HepG2 (cell line): ENCODE measurements around the gene VENTX. TPM values are rescaled to one million over a fixed set of nuclear protein-coding genes. Genes with fewer than 3 reads are reported as not detected.

Source experiments
- ATAC-seq: fragments of 200-7000 bp; cut with Tn5 transposase; 3 replicates; pipeline ENCODE4 v1.9.1; 2020; ENCODE audit warnings: mild to moderate bottlenecking, moderate library complexity
- BruUV-seq: library from RNA; stranded (reverse); fragments of 400-500 nt; replicated peaks from 2 replicates; lab custom pipeline; 2021; lab: Mats Ljungman, UMichigan
- CTCF ChIA-PET: fragments of 300-600 bp; formaldehyde crosslinking; extraction: SDS; loops from one replicate; lab custom pipeline; 2021; ENCODE audit warnings: low total read pairs, inconsistent platforms, low intra/inter-chr PET ratio; lab: Yijun Ruan, JAX
- POLR2A ChIA-PET: fragments of 350-600 bp; sonication (Branson Sonifier 250); formaldehyde crosslinking; loops from one replicate; lab custom pipeline; 2020; ENCODE audit warnings: antibody characterized with exemption, inconsistent platforms; lab: Yijun Ruan, JAX
- DNase-seq: peaks from one replicate; pipeline ENCODE4 v3.0.0-alpha.2; 2015; ENCODE audit warnings: low spot score
- FAIRE-seq: peaks from 3 replicates; lab custom pipeline; 2011; peaks lifted over from hg19 to GRCh38; lab: Jason Lieb, UNC
- H2AFZ ChIP-seq: one replicate; pipeline ENCODE4 v1.6.1; 2011; ENCODE audit warnings: low read length, inconsistent platforms
- H3K27ac ChIP-seq: fragments of 300-600 bp; 3 replicates; pipeline ENCODE4 v1.8.0; 2011; ENCODE audit warnings: mixed run types, mild to moderate bottlenecking, mixed read lengths, low read length, inconsistent platforms; ENCODE audit not compliant: insufficient read depth; ENCODE audit errors: extremely low read length
- H3K27me3 ChIP-seq, 2 experiments: fragments of 200-600 bp in 1 of 2; 2 replicates in 1 of 2; 3 replicates in 1 of 2; pipeline versions ENCODE4 v1.6.0 to v1.8.0; 2011; ENCODE audit warnings: low read length in 2 of 2, mild to moderate bottlenecking in 2 of 2, moderate library complexity in 2 of 2, inconsistent platforms in 1 of 2; ENCODE audit not compliant: insufficient read depth in 2 of 2, control insufficient read depth in 1 of 2
- H3K36me3 ChIP-seq, 2 experiments: fragments of 200-600 bp in 1 of 2; replicated peaks in 1 of 2; 2 replicates in 1 of 2; 3 replicates in 1 of 2; pipeline versions ENCODE4 v1.5.1 to v1.8.0; 2011; ENCODE audit warnings: low read length in 2 of 2, inconsistent platforms in 1 of 2; ENCODE audit not compliant: insufficient read depth in 2 of 2, control insufficient read depth in 1 of 2
- H3K4me1 ChIP-seq: 2 replicates; pipeline ENCODE4 v1.5.1; 2012; ENCODE audit warnings: low read length, inconsistent platforms; ENCODE audit not compliant: insufficient read depth
- H3K4me2 ChIP-seq: 2 replicates; pipeline ENCODE4 v1.6.0; 2011; ENCODE audit warnings: low read depth, low read length, inconsistent platforms
- H3K4me3 ChIP-seq, 3 experiments: fragments of 200-600 bp in 1 of 3; sonication (generic), shearing (Covaris generic) in 1 of 3; replicated peaks in 1 of 3; 2 replicates each; pipeline ENCODE4 v1.5.1; 2011 to 2016; ENCODE audit warnings: low read length in 3 of 3, inconsistent platforms in 2 of 3, low read depth in 2 of 3, mild to moderate bottlenecking in 2 of 3, control low read depth in 1 of 3, mixed read lengths in 1 of 3; ENCODE audit not compliant: insufficient read depth in 1 of 3
- H3K79me2 ChIP-seq: one replicate; pipeline ENCODE4 v1.6.1; 2011; ENCODE audit warnings: low read length, inconsistent platforms; ENCODE audit not compliant: insufficient read depth
- H3K9ac ChIP-seq: 2 replicates; pipeline ENCODE4 v1.6.0; 2011; ENCODE audit warnings: mild to moderate bottlenecking, low read depth, low read length, inconsistent platforms; ENCODE audit not compliant: insufficient read depth
- H3K9me3 ChIP-seq: 2 replicates; pipeline ENCODE4 v1.5.1; 2012; ENCODE audit warnings: mild to moderate bottlenecking, low read length
- H4K20me1 ChIP-seq: 2 replicates; pipeline ENCODE4 v1.6.0; 2011; ENCODE audit warnings: inconsistent platforms, mild to moderate bottlenecking, low read length, moderate library complexity; ENCODE audit not compliant: insufficient read depth
- BRD4 ChIP-seq: sonication (generic); formaldehyde crosslinking; IDR thresholded peaks from 2 replicates; pipeline ENCODE4 v1.4.0; 2020; ENCODE audit warnings: missing genetic modification reagents
- CBX2 ChIP-seq, 2 experiments: fragments of 200-600 bp in 1 of 2; sonication (generic); formaldehyde crosslinking in 1 of 2; IDR thresholded peaks; 2 replicates each; pipeline versions ENCODE4 v1.7.0 to v1.8.1; 2018 to 2022; ENCODE audit warnings: low read depth in 2 of 2, low read length in 1 of 2, mild to moderate bottlenecking in 1 of 2, missing genetic modification reagents in 1 of 2
- CHD4 ChIP-seq: fragments of 200-600 bp; sonication (generic); IDR thresholded peaks from 2 replicates; pipeline ENCODE4 v1.7.0; 2017; ENCODE audit warnings: mild to moderate bottlenecking, low read length, borderline replicate concordance
- KLF13 ChIP-seq: sonication (generic); formaldehyde crosslinking; IDR thresholded peaks from 2 replicates; pipeline ENCODE4 v1.4.0; 2020; ENCODE audit warnings: mild to moderate bottlenecking, missing genetic modification reagents
- MAFF ChIP-seq: IDR thresholded peaks from 2 replicates; pipeline ENCODE4 v1.6.1; 2011; ENCODE audit warnings: low read depth, low read length, improper control_type of control experiment
- MIER2 ChIP-seq: IDR thresholded peaks from 2 replicates; pipeline ENCODE4 v1.6.1; 2016; ENCODE audit warnings: missing biosample characterization, missing genetic modification reagents
- MTF1 ChIP-seq: sonication (generic); formaldehyde crosslinking; IDR thresholded peaks from 2 replicates; pipeline ENCODE4 v1.5.0; 2020; ENCODE audit warnings: missing genetic modification reagents
- TBX2 ChIP-seq: sonication (generic); formaldehyde crosslinking; IDR thresholded peaks from 2 replicates; pipeline ENCODE4 v1.5.0; 2020; ENCODE audit warnings: missing genetic modification reagents, mild to moderate bottlenecking, borderline replicate concordance
- ZNF496 ChIP-seq: sonication (generic); formaldehyde crosslinking; IDR thresholded peaks from 2 replicates; pipeline ENCODE4 v1.8.1; 2023; ENCODE audit warnings: mild to moderate bottlenecking, moderate library complexity, missing genetic modification reagents; ENCODE audit not compliant: insufficient replicate concordance
- ZNF749 ChIP-seq: sonication (generic); formaldehyde crosslinking; IDR thresholded peaks from 2 replicates; pipeline ENCODE4 v1.8.0; 2022; ENCODE audit warnings: mild to moderate bottlenecking, missing genetic modification reagents, moderate library complexity, borderline replicate concordance
- WGBS: methylation state at CpG from one replicate; pipeline ENCODE4 v1.1.6; 2017; ENCODE audit warnings: low lambda C conversion rate; 5-methylcytosine and 5-hydroxymethylcytosine counted together
- in situ Hi-C: cut with HindIII; loops from 2 replicates; pipeline ENCODE4 v1.10.0; 2017; ENCODE audit warnings: low pct_unique_long_range_greater_than_20kb; ENCODE audit not compliant: extremely low pct_ligation_motif_present
- intact Hi-C: fragments of 100-400 bp; cut with micrococcal nuclease; formaldehyde crosslinking; loops from one replicate; pipeline ENCODE4 v1.10.0; 2022; ENCODE audit not compliant: unreplicated experiment
- polyA plus RNA-seq, 8 experiments: library from polyadenylated mRNA; depleted of rRNA in 3 of 8; stranded (reverse) in 7 of 8; unstranded in 1 of 8; fragments of >200 nt; fragmentation: Illumina TruSeq in 4 of 8; extraction: Trizol in 4 of 8; gene quantifications; 2 replicates each; pipeline versions ENCODE4 v1.2.1 to v1.2.3, GENCODE V29; 2011 to 2016; ENCODE audit warnings: low read depth in 4 of 8, missing spikeins in 1 of 8, mixed read lengths in 1 of 8; ENCODE audit not compliant: insufficient read depth in 1 of 8
- total RNA-seq, 5 experiments: library from RNA; depleted of rRNA; stranded (reverse); fragments of >200 nt; fragmentation: Illumina TruSeq; extraction: Trizol; gene quantifications; 2 replicates each; pipeline ENCODE4 v1.2.3, GENCODE V29; 2016; ENCODE audit warnings: low read depth in 1 of 5
- TF ChIP-seq, protein P1 (sequence below): fragments of 450-650 bp; IDR thresholded peaks from 2 replicates; pipeline ENCODE4 v1.6.1; 2017
- TF ChIP-seq, protein P2 (sequence below): sonication (generic); formaldehyde crosslinking; IDR thresholded peaks from 2 replicates; pipeline ENCODE4 v1.4.0; 2020; ENCODE audit warnings: missing genetic modification reagents
- TF ChIP-seq, protein P3 (sequence below): sonication (generic); formaldehyde crosslinking; IDR thresholded peaks from 2 replicates; pipeline ENCODE4 v1.8.0; 2022; ENCODE audit warnings: mild to moderate bottlenecking, missing genetic modification reagents, moderate library complexity

VENTX gene
- total and polyA plus RNA-seq, 2 of the 13 experiments (the other 11 are each of a cell fraction or from before 2014, with no cell fraction given) = not detected

DNA sequence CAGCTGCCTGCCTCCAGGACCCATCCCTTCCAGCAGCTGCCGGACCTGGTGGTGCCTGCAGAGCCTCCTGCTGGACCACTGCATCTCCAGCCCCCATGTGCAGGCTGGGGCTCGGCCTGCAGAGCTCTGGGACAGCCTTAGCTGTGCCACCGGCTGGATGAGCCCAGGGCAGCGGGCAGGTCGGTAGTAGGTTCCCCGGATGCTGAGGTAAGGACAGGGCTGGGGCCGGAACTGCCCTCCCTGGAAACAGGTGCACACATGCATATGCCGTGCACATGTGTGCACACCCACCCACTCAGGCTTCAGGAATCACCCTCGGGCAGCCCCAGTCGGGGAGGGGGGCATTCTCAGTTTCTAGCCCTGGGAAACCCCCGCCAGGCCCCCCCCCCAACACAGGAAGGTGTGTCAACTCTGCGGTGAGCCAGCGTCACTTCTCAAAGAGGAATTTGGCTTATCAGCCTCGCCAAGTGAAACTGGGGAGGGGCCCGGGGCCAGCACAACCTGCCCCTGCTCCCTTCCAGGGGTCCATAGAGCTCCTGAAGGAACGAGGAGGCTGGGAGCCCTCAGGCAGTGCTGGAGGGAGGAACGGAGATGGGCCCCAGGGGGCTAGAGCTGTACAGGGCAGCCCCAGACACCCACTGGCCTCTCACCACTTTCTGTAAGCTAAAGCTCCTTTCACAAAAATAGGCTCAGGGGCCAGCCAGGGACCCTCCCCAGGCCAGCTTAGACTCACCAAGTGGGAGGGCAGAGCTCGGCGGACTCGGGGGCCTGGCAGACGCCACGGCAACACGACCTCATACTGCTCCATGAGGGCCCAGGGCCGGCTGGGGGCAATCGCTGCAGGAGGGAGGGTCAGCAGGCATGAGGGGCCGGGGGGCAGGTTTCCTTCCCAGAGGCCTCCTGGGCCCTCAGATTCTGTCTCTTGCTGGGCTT, 37.4 kb downstream of the VENTX start:
- no peak for FAIRE-seq
- POLR2A ChIA-PET = no interaction called here
- 0 out of 5 replicates have a peak, but pooled peaks cover 0 to 9% of the 10 kb centered on the region in 2 experiments for H3K36me3 ChIP-seq
- H3K9me3 ChIP-seq = no peaks in the 10 kb centered on the region
- H3K27me3 ChIP-seq = peaks cover 0 to 21% of the 10 kb centered on the region in 2 experiments; a peak in 3 of 5 replicates
- H3K27ac ChIP-seq = no peak overlapping the region
- CTCF ChIA-PET = no interaction called here
- in situ Hi-C loops (no loop called here), intact Hi-C loops (no loop called here)
- no peak overlapping the region for H3K4me3 ChIP-seq
- no peak for DNase-seq
- H3K4me2 ChIP-seq = no peak overlapping the region
- WGBS = 30% methylated on average over 11 of the region's 26 CpGs
- peak; percentile 5; the same call in 1 of the 3 replicates for ATAC-seq
- H4K20me1 ChIP-seq = peaks cover 7% of the 10 kb centered on the region; the same call in 1 of the 2 replicates
- no peak overlapping the region for H2AFZ ChIP-seq
- peaks cover 23% of the 10 kb centered on the region for H3K4me1 ChIP-seq
- TF ChIP-seq CHD4 (no peak), MAFF (no peak), MTF1 (CRISPR knock-in tag) (no peak)
- H3K79me2 ChIP-seq = no peaks in the 10 kb centered on the region
- H3K9ac ChIP-seq = no peak overlapping the region
- no TSS peak for BruUV-seq

DNA sequence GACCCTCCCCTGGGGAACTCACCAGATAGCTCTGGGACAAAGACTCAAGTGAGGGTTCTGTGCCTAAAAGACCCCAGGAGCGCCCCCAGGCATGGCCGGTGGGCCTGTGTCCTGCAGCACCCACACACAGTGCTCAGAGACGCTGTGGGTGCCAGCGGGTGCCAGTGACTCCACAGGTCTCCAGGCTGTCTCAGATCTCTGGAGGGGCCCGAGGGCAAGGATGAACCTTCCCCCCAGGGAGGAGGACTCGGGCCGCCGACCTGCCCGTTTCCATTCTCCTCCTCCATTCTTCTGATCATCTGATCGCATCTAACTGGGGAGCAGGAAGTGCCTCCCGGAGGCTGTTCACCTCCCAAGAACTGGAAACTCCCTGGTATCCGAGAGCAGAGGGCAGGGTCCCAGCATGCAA, 38.0 kb downstream of the VENTX start:
- POLR2A ChIA-PET = no interaction called here
- no peak overlapping the region for H3K4me3 ChIP-seq
- H3K36me3 ChIP-seq = peaks cover 3 to 11% of the 10 kb centered on the region in 2 experiments; a peak in 1 of 5 replicates
- FAIRE-seq (no peak), ATAC-seq (0 out of 3 replicates have a peak, but pooled peaks have one; percentile 3), DNase-seq (no peak)
- no TSS peak for BruUV-seq
- no peak overlapping the region for H3K27ac ChIP-seq
- 29% methylated on average over 7 of the region's 12 CpGs for WGBS
- H3K4me2 ChIP-seq = no peak overlapping the region
- H3K4me1 ChIP-seq = peaks cover 23% of the 10 kb centered on the region
- no peaks in the 10 kb centered on the region for H3K9me3 ChIP-seq
- no peak overlapping the region for H3K9ac ChIP-seq
- no peaks in the 10 kb centered on the region for H3K79me2 ChIP-seq
- H4K20me1 ChIP-seq = peaks cover 7% of the 10 kb centered on the region; the same call in 1 of the 2 replicates
- in situ Hi-C loops (no loop called here), intact Hi-C loops (no loop called here)
- H3K27me3 ChIP-seq = peaks cover 0 to 21% of the 10 kb centered on the region in 2 experiments; a peak in 3 of 5 replicates
- H2AFZ ChIP-seq = no peak overlapping the region
- CTCF ChIA-PET = no interaction called here
- no peak for TF ChIP-seq BRD4 (CRISPR knock-in tag)
- TF ChIP-seq CBX2 (IDR thresholded peaks at IDR 0.05; ENCODE audit: low read depth, low read length) = no peak
- no peak for TF ChIP-seq CBX2 (CRISPR knock-in tag; IDR thresholded peaks at IDR 0.05; ENCODE audit: low read depth)
- TF ChIP-seq ZNF496 (CRISPR knock-in tag) = no peak
- TF ChIP-seq MIER2 (CRISPR knock-in tag) = no peak
- TF ChIP-seq TBX2 (CRISPR knock-in tag) = no peak
- TF ChIP-seq, protein P1, sequence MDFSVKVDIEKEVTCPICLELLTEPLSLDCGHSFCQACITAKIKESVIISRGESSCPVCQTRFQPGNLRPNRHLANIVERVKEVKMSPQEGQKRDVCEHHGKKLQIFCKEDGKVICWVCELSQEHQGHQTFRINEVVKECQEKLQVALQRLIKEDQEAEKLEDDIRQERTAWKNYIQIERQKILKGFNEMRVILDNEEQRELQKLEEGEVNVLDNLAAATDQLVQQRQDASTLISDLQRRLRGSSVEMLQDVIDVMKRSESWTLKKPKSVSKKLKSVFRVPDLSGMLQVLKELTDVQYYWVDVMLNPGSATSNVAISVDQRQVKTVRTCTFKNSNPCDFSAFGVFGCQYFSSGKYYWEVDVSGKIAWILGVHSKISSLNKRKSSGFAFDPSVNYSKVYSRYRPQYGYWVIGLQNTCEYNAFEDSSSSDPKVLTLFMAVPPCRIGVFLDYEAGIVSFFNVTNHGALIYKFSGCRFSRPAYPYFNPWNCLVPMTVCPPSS = no peak
- TF ChIP-seq, protein P2, sequence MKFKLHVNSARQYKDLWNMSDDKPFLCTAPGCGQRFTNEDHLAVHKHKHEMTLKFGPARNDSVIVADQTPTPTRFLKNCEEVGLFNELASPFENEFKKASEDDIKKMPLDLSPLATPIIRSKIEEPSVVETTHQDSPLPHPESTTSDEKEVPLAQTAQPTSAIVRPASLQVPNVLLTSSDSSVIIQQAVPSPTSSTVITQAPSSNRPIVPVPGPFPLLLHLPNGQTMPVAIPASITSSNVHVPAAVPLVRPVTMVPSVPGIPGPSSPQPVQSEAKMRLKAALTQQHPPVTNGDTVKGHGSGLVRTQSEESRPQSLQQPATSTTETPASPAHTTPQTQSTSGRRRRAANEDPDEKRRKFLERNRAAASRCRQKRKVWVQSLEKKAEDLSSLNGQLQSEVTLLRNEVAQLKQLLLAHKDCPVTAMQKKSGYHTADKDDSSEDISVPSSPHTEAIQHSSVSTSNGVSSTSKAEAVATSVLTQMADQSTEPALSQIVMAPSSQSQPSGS (CRISPR knock-in tag) = no peak
- no peak for TF ChIP-seq ZNF749 (CRISPR knock-in tag)
- TF ChIP-seq, protein P3, sequence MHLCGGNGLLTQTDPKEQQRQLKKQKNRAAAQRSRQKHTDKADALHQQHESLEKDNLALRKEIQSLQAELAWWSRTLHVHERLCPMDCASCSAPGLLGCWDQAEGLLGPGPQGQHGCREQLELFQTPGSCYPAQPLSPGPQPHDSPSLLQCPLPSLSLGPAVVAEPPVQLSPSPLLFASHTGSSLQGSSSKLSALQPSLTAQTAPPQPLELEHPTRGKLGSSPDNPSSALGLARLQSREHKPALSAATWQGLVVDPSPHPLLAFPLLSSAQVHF (CRISPR knock-in tag) = no peak
- no peak for TF ChIP-seq KLF13
